ENCODE results near the gene KCNG2. TPM values are rescaled to one million over a fixed set of nuclear protein-coding genes. Genes with fewer than 3 reads are reported as not detected.

KCNG2 gene
- total RNA-seq, 1 experiment from 2014 or later = not detected

- TF ChIP-seq CTCF (IDR thresholded peaks at IDR 0.05 in 2 of 3, conservative IDR thresholded peaks at IDR 0.05 in 1 of 3; ENCODE audit: borderline replicate concordance in 1 of 3, insufficient read depth in 1 of 3, low read depth in 2 of 3, low read length in 2 of 3) (no peak), CEBPB (IDR thresholded peaks at IDR 0.05; ENCODE audit: low read depth) (no peak), EGR1 (IDR thresholded peaks at IDR 0.05; ENCODE audit: low read depth) (no peak)
Measured at GRCh38 chr18:79879566-79879965, 81.8 kb downstream of the KCNG2 start (continued).

GRCh38 chr18:79881695-79882094 is 84.0 kb downstream of the KCNG2 start:
- Histone ChIP-seq H3K36me3 (ENCODE audit: control insufficient read depth in 1 of 2, insufficient read depth in 2 of 2, low read length in 2 of 2) (no peaks in the 10 kb centered on the region), H3K27me3 (ENCODE audit: insufficient read depth, low read length) (no peaks in the 10 kb centered on the region), H3K4me2 (ENCODE audit: low read length) (no peak overlapping the region), H3K4me1 (ENCODE audit: control insufficient read depth in 1 of 2, insufficient read depth in 2 of 2, low read length in 2 of 2) (no peaks in the 10 kb centered on the region), H3K9ac (ENCODE audit: low read length) (no peak overlapping the region), H3K27ac (ENCODE audit: low read depth, low read length) (no peak overlapping the region), H3K4me3 (replicated peaks in 1 of 2; ENCODE audit: low read depth in 1 of 2, low read length in 2 of 2) (no peak overlapping the region), H2AFZ (ENCODE audit: low read depth, low read length, poor library complexity, severe bottlenecking) (no peak overlapping the region), H3K9me3 (ENCODE audit: control insufficient read depth in 1 of 2, insufficient read depth in 1 of 2, low read depth in 1 of 2, low read length in 2 of 2) (no peaks in the 10 kb centered on the region), H3K9me2 (ENCODE audit: insufficient read depth) (no peaks in the 10 kb centered on the region), H4K20me1 (ENCODE audit: insufficient read depth) (no peaks in the 10 kb centered on the region), H3K79me2 (ENCODE audit: insufficient read depth, low read length) (no peaks in the 10 kb centered on the region)
- BruUV-seq (replicated peaks) = no TSS peak
- intact Hi-C loops (cut with micrococcal nuclease) = no loop called here
- DNase-seq (ENCODE audit: low read depth, low spot score) = no peak
- ChIA-PET POLR2A (no interaction called here), RAD21 (ENCODE audit: low non-redundant PET in 1 of 2, low total read pairs in 2 of 2, uncharacterized antibody in 2 of 2, unreplicated experiment in 2 of 2) (no interaction called here), CTCF (no interaction called here)
- ATAC-seq = no peak
- TF ChIP-seq ZNF274 (IDR thresholded peaks at IDR 0.05; ENCODE audit: low read depth, low read length) = no peak
- TF ChIP-seq CBX3 (IDR thresholded peaks at IDR 0.05; ENCODE audit: low read depth) = no peak
- no peak for TF ChIP-seq CTCF (IDR thresholded peaks at IDR 0.05 in 2 of 3, conservative IDR thresholded peaks at IDR 0.05 in 1 of 3; ENCODE audit: borderline replicate concordance in 1 of 3, insufficient read depth in 1 of 3, low read depth in 2 of 3, low read length in 2 of 3)
- TF ChIP-seq ELF1 (IDR thresholded peaks at IDR 0.05; ENCODE audit: borderline replicate concordance, low read depth) = no peak
- no peak for TF ChIP-seq REST (IDR thresholded peaks at IDR 0.05; ENCODE audit: low read depth)
- TF ChIP-seq EGR1 (IDR thresholded peaks at IDR 0.05; ENCODE audit: low read depth) = no peak
- no peak for TF ChIP-seq MAX (IDR thresholded peaks at IDR 0.05)

All from HCT116 (cell line).